ENCODE data around the gene OR13A1. TPM values are rescaled to one million over a fixed set of nuclear protein-coding genes. Genes with fewer than 3 reads are reported as not detected.
"Not testable (repeated sequence)": the region's sequence is repeated elsewhere in the genome, so short reads cannot be mapped to it uniquely, and the experiment has no call there.

The OR13A1 gene
- total and polyA plus RNA-seq, 11 donors: 0.04 to 0.16 (median 0.10) TPM; not detected in 8

- peaks cover 0 to 25% (median 0%) of the 10 kb centered on the region in 9 donors for H3K27me3 ChIP-seq
- DNase-seq (no peak), ATAC-seq (no peak)
- no peak overlapping the region for H3K27ac ChIP-seq
- no peaks in the 10 kb centered on the region for H3K36me3 ChIP-seq
- TF ChIP-seq CTCF (IDR thresholded peaks at IDR 0.05) (no peak), POLR2A (IDR thresholded peaks at IDR 0.05) (no peak)
- intact Hi-C loops (cut with DNase I): loop anchor here in 1 of 10 donors (10.0 kb wide), 1 partner anchor 72 kb away; the partner anchor contains the start of gene ALOX5
- H3K4me1 ChIP-seq: no peaks in the 10 kb centered on the region
- H3K4me3 ChIP-seq: no peak overlapping the region
- no peaks in the 10 kb centered on the region for H3K9me3 ChIP-seq
- 71 to 76% (median 71%) methylated on average over 3 of the region's 3 CpGs for WGBS, 4 donors
These were observed 12.8 kb downstream of the OR13A1 start for GRCh38 chr10:45302573-45302972.

GRCh38 chr10:45298341-45298955 is 17.0 kb downstream of the OR13A1 start:
- WGBS, 4 donors: 53 to 78% (median 74%) methylated on average over 2 to 4 of the region's 4 CpGs
- H3K27ac ChIP-seq; H3K36me3 ChIP-seq; H3K27me3 ChIP-seq; DNase-seq; H3K4me1 ChIP-seq; intact Hi-C loops (cut with DNase I); ATAC-seq: not testable (repeated sequence)
- Histone ChIP-seq H3K4me3 (peak overlapping the region in 1 of 12 donors; percentile 16), H3K9me3 (peaks cover 0 to 14% (median 3%) of the 10 kb centered on the region in 12 donors)

GRCh38 chr10:45294681-45295080 is 20.7 kb downstream of the OR13A1 start:
- DNase-seq (no peak), ATAC-seq (no peak)
- TF ChIP-seq CTCF (IDR thresholded peaks at IDR 0.05): no peak
- no peak for TF ChIP-seq POLR2A (IDR thresholded peaks at IDR 0.05)
- Histone ChIP-seq H3K9me3 (peaks cover 0 to 14% (median 3%) of the 10 kb centered on the region in 12 donors), H3K4me1 (peaks cover 0 to 4% (median 0%) of the 10 kb centered on the region in 12 donors), H3K27ac (no peak overlapping the region), H3K36me3 (no peaks in the 10 kb centered on the region), H3K4me3 (no peak overlapping the region), H3K27me3 (no peaks in the 10 kb centered on the region)
- whole genome bisulfite sequencing, 4 donors: 73 to 77% (median 75%) methylated on average over 2 of the region's 2 CpGs
- intact Hi-C loops (cut with DNase I): no loop called here

- intact Hi-C loops (cut with DNase I): loop anchor here in 1 of 10 donors (10.0 kb wide), 1 partner anchor 118 kb away; no protein-coding TSS in a partner anchor
- Histone ChIP-seq H3K36me3 (no peaks in the 10 kb centered on the region), H3K27me3 (no peaks in the 10 kb centered on the region), H3K27ac (no peak overlapping the region), H3K4me1 (no peaks in the 10 kb centered on the region), H3K9me3 (peaks cover 0 to 11% (median 0%) of the 10 kb centered on the region in 12 donors), H3K4me3 (no peak overlapping the region)
- TF ChIP-seq CTCF (IDR thresholded peaks at IDR 0.05): no peak
- TF ChIP-seq POLR2A (IDR thresholded peaks at IDR 0.05): no peak
- ATAC-seq: no peak
- DNase-seq: no peak
- 63 to 79% (median 75%) methylated on average over 1 of the region's 1 CpG for WGBS, 4 donors
These were observed 28.4 kb downstream of the OR13A1 start for GRCh38 chr10:45286980-45287379.
